Tibial artery (tissue), 4 donors: Measurements from ENCODE around the gene BCAS1.

ENCODE experiments used
- DNase-seq, 2 donors: peaks; one replicate each; pipeline ENCODE4 v3.0.0-alpha.2; 2019
- H3K27ac ChIP-seq, 2 donors: fragments of 200-600 bp; sonication (generic) in 1 of 2; 1 replicate in 1 of 2; 2 replicates in 1 of 2; pipeline ENCODE4 v1.5.1; 2018 to 2019; ENCODE audit warnings: mild to moderate bottlenecking in 1 of 2
- H3K27me3 ChIP-seq, 2 donors: fragments of 200-600 bp; sonication (generic) in 1 of 2; one replicate each; pipeline versions ENCODE4 v1.5.1 to v1.6.0; 2016 to 2019
- H3K36me3 ChIP-seq, 3 donors: fragments of 200-600 bp; sonication (generic) in 2 of 3; one replicate each; pipeline ENCODE4 v1.5.1; 2016 to 2019; ENCODE audit warnings: mild to moderate bottlenecking in 2 of 3
- H3K4me1 ChIP-seq, 4 donors: fragments of 200-600 bp; sonication (generic) in 2 of 4; 1 replicate in 3 of 4; 2 replicates in 1 of 4; pipeline ENCODE4 v1.5.1; 2016 to 2019
- H3K4me3 ChIP-seq, 2 donors: fragments of 200-600 bp; sonication (generic) in 1 of 2; 1 replicate in 1 of 2; 2 replicates in 1 of 2; pipeline ENCODE4 v1.5.1; 2018 to 2019; ENCODE audit warnings: mild to moderate bottlenecking in 2 of 2
- H3K9me3 ChIP-seq, 3 donors: fragments of 200-600 bp; sonication (generic) in 1 of 3; one replicate each; pipeline ENCODE4 v1.5.1; 2016 to 2019
- intact Hi-C: fragments of 100-400 bp; cut with DNase I; formaldehyde crosslinking; loops from one replicate; pipeline ENCODE4 v1.15.0; 2023; ENCODE audit warnings: low total_unique reads
- TF ChIP-seq, protein P1 (sequence below), 2 experiments: fragments of 200-600 bp in 1 of 2; fragments of 450-650 bp in 1 of 2; IDR thresholded peaks; one replicate each; pipeline ENCODE4 v1.5.1; 2017 to 2019; ENCODE audit warnings: antibody characterized with exemption in 2 of 2, mild to moderate bottlenecking in 1 of 2, moderate library complexity in 1 of 2

Gene BCAS1

DNA sequence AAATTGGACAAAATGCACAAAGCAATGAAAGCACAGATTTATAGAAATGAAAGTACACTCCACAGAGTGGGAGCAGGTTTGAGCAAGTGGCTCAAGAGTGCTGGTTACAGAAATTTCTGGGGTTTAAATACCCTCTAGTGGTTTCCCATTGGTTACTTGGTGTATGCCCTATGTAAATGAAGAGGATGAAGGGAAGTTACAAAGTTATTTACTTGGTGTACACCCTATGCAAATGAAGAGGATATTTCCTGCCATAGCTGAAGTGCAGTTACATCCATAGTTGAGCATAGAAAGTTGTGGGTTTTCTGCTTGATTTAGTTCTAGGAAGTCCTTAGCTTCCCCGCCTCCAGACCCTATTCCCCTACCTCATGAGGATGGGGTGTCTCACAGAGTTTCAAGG lies 22.7 kb downstream of the BCAS1 start:
- H3K4me1 ChIP-seq = peaks cover 0 to 28% (median 6%) of the 10 kb centered on the region in 4 donors
- TF ChIP-seq, protein P1, sequence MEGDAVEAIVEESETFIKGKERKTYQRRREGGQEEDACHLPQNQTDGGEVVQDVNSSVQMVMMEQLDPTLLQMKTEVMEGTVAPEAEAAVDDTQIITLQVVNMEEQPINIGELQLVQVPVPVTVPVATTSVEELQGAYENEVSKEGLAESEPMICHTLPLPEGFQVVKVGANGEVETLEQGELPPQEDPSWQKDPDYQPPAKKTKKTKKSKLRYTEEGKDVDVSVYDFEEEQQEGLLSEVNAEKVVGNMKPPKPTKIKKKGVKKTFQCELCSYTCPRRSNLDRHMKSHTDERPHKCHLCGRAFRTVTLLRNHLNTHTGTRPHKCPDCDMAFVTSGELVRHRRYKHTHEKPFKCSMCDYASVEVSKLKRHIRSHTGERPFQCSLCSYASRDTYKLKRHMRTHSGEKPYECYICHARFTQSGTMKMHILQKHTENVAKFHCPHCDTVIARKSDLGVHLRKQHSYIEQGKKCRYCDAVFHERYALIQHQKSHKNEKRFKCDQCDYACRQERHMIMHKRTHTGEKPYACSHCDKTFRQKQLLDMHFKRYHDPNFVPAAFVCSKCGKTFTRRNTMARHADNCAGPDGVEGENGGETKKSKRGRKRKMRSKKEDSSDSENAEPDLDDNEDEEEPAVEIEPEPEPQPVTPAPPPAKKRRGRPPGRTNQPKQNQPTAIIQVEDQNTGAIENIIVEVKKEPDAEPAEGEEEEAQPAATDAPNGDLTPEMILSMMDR (IDR thresholded peaks at IDR 0.05) = no peak
- intact Hi-C loops = no loop called here
- no peaks in the 10 kb centered on the region for H3K9me3 ChIP-seq
- DNase-seq = no peak
- H3K27ac ChIP-seq = peak overlapping the region; percentile 38 to 46
- no peaks in the 10 kb centered on the region for H3K27me3 ChIP-seq
- H3K4me3 ChIP-seq = no peak overlapping the region
- H3K36me3 ChIP-seq = no peaks in the 10 kb centered on the region

DNA sequence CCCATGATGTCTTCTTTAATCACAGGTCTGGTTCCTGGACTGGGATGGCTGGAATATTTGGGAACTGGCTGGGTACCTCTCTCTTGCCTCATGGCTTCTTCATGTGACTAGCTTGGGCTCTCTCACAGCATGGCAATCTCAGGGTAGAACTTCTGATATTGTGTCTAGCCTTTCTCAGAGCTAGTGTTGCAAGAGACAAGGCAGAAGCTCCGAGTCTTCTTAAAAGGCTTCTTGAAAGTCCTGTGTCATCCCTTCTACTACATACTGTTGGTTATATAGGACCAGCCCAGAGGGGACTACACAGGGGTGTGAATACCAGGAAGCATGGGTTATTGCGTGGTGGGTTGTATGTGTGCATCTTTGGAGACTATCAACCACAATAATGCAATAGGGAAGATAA lies 23.3 kb downstream of the BCAS1 start:
- Histone ChIP-seq H3K9me3 (no peaks in the 10 kb centered on the region), H3K4me1 (peaks cover 0 to 28% (median 6%) of the 10 kb centered on the region in 4 donors), H3K27me3 (no peaks in the 10 kb centered on the region), H3K27ac (no peak overlapping the region), H3K4me3 (no peak overlapping the region), H3K36me3 (no peaks in the 10 kb centered on the region)
- TF ChIP-seq, protein P1 (IDR thresholded peaks at IDR 0.05) = no peak
- no peak for DNase-seq
- intact Hi-C loops = no loop called here

DNA sequence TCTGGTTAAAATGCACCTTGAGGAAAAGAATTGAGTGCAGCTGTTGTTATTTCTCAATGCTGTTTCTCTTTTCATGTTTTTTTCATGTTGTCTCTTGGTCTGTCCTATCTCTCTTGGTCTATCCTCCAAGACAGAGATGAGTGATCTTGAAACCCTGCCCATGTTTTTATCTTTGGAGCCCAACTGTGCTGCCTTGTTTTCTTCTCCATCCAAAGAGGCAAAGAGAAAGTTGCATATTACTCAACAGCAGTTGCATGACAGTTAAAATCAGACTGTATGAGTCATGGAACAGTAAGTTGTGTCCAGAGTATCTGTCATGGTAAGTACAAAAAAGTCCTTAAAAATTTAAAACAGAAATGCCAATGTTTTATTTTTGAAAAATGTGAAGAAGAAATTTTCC lies 26.2 kb downstream of the BCAS1 start:
- H3K27ac ChIP-seq = no peak overlapping the region
- intact Hi-C loops = no loop called here
- DNase-seq = no peak
- H3K36me3 ChIP-seq = no peaks in the 10 kb centered on the region
- H3K4me3 ChIP-seq = no peak overlapping the region
- peaks cover 0 to 22% (median 3%) of the 10 kb centered on the region in 4 donors for H3K4me1 ChIP-seq
- H3K27me3 ChIP-seq = no peaks in the 10 kb centered on the region
- H3K9me3 ChIP-seq = no peaks in the 10 kb centered on the region
- TF ChIP-seq, protein P1 (IDR thresholded peaks at IDR 0.05) = no peak

DNA sequence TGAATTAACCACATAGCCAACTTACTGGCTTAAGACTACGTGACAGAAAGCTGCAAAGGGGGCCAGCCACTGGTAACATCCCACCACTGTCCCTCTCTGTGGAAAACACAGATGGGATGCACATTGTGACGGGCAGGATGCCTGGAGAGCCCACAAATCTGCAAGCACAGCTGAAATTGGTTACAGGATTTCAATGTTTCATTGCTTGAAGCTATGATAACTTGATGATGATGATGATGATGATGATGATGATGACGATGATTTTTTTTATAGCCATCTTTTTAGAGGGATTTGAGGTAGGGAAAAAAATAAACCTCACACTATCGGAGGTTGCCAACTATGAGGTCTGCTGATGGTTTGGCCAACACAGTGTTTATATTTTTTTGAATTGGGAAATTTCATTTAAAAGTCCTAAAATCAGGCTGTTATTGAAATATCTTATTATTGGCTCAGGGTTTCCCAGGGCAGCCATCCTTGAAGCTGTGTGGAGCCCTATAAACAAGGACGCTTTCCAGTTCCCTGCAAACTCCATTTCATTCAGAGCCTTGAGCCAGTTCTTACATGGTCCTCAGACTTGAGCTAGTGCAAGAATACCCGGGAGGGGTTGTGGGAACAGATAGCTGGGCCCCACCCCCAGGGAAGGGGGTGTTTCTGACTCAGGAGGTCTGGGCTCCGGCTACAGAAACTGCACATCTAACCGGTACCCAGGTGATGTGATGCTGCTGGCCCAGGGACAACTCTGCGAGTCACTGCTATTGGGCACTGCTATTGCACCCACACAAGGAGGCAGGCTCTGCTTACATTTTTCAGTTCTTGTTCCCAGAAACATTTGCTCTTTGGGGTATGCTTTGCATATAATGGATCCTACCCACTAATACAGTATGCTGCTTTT lies 27.1 kb downstream of the BCAS1 start:
- Histone ChIP-seq H3K9me3 (no peaks in the 10 kb centered on the region), H3K36me3 (no peaks in the 10 kb centered on the region), H3K4me1 (peaks cover 0 to 13% (median 0%) of the 10 kb centered on the region in 4 donors), H3K27me3 (no peaks in the 10 kb centered on the region), H3K4me3 (no peak overlapping the region), H3K27ac (no peak overlapping the region)
- TF ChIP-seq, protein P1 (IDR thresholded peaks at IDR 0.05) = no peak
- DNase-seq = no peak
- intact Hi-C loops = no loop called here

DNA sequence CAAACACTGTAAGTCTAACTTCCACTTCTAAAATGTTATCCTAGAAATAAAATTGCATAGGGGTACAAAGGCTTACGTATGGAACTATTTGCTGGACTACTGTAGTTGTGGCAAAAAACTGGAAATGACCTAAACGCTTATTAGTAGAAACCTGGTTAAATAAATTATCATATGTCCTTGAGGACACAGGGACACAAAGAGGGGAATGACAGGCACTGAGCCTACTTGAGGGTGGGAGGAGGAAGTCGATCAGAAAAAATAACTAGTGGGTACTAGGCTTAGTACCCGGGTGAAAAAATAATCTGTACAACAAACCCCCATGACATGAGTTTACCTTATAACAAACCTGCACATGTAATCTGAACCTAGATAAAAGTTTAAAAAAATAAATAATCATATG lies 28.4 kb downstream of the BCAS1 start:
- intact Hi-C loops = no loop called here
- DNase-seq = no peak
- TF ChIP-seq, protein P1 (IDR thresholded peaks at IDR 0.05) = no peak
- Histone ChIP-seq H3K27ac (no peak overlapping the region), H3K4me3 (no peak overlapping the region), H3K36me3 (no peaks in the 10 kb centered on the region), H3K4me1 (peaks cover 0 to 9% (median 0%) of the 10 kb centered on the region in 4 donors), H3K9me3 (no peaks in the 10 kb centered on the region), H3K27me3 (no peaks in the 10 kb centered on the region)
